ENCODE results near the gene TLE5. TPM values are rescaled to one million over a fixed set of nuclear protein-coding genes. Genes with fewer than 3 reads are reported as not detected.

Gene TLE5
- total and polyA plus RNA-seq, 10 of the 15 experiments (the other 5 are each of a cell fraction or from before 2014, with no cell fraction given) = 2.5 to 373 (median 154) TPM

DNA sequence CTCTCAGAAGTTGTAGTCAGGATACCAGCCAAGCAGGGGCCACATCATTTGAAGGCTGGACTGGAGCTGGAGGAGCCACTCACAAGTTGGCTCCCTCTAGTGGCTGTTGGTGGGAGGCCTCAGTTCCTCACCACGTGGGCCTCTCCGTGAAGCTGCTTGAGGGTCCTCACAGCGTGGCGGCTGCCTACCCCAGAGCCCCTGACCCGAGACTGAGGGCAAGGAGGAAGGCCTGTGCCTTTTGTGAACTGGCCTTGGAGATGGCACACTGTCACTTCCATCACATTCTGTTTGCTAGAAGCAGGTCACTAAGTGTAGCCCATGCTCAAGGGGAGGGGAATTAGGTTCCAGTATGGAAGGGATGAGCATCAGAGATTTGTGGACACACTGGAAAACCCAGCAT is 46.5 kb upstream of the TLE5 start (continued):
- TF ChIP-seq, protein P1, sequence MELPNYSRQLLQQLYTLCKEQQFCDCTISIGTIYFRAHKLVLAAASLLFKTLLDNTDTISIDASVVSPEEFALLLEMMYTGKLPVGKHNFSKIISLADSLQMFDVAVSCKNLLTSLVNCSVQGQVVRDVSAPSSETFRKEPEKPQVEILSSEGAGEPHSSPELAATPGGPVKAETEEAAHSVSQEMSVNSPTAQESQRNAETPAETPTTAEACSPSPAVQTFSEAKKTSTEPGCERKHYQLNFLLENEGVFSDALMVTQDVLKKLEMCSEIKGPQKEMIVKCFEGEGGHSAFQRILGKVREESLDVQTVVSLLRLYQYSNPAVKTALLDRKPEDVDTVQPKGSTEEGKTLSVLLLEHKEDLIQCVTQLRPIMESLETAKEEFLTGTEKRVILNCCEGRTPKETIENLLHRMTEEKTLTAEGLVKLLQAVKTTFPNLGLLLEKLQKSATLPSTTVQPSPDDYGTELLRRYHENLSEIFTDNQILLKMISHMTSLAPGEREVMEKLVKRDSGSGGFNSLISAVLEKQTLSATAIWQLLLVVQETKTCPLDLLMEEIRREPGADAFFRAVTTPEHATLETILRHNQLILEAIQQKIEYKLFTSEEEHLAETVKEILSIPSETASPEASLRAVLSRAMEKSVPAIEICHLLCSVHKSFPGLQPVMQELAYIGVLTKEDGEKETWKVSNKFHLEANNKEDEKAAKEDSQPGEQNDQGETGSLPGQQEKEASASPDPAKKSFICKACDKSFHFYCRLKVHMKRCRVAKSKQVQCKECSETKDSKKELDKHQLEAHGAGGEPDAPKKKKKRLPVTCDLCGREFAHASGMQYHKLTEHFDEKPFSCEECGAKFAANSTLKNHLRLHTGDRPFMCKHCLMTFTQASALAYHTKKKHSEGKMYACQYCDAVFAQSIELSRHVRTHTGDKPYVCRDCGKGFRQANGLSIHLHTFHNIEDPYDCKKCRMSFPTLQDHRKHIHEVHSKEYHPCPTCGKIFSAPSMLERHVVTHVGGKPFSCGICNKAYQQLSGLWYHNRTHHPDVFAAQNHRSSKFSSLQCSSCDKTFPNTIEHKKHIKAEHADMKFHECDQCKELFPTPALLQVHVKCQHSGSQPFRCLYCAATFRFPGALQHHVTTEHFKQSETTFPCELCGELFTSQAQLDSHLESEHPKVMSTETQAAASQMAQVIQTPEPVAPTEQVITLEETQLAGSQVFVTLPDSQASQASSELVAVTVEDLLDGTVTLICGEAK (IDR thresholded peaks at IDR 0.05; ENCODE audit: borderline replicate concordance) = no peak
- TF ChIP-seq, protein P2, sequence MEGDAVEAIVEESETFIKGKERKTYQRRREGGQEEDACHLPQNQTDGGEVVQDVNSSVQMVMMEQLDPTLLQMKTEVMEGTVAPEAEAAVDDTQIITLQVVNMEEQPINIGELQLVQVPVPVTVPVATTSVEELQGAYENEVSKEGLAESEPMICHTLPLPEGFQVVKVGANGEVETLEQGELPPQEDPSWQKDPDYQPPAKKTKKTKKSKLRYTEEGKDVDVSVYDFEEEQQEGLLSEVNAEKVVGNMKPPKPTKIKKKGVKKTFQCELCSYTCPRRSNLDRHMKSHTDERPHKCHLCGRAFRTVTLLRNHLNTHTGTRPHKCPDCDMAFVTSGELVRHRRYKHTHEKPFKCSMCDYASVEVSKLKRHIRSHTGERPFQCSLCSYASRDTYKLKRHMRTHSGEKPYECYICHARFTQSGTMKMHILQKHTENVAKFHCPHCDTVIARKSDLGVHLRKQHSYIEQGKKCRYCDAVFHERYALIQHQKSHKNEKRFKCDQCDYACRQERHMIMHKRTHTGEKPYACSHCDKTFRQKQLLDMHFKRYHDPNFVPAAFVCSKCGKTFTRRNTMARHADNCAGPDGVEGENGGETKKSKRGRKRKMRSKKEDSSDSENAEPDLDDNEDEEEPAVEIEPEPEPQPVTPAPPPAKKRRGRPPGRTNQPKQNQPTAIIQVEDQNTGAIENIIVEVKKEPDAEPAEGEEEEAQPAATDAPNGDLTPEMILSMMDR (IDR thresholded peaks at IDR 0.05 in 2 of 3, conservative IDR thresholded peaks at IDR 0.05 in 1 of 3; ENCODE audit: control insufficient read depth in 2 of 3, extremely low read depth in 1 of 3, insufficient read depth in 1 of 3, low read depth in 3 of 3, low read length in 3 of 3) = peak; percentile 79 to 93 (median 88)
- TF ChIP-seq KAT2A (conservative IDR thresholded peaks at IDR 0.05; ENCODE audit: control insufficient read depth, low read depth, low read length) (no peak), NFIC (IDR thresholded peaks at IDR 0.05; ENCODE audit: low read depth, low read length) (no peak), SIX5 (IDR thresholded peaks at IDR 0.05; ENCODE audit: low read depth, low read length, severe bottlenecking) (no peak), CEBPB (IDR thresholded peaks at IDR 0.05; ENCODE audit: borderline replicate concordance in 1 of 2, low read depth in 2 of 2, low read length in 2 of 2) (no peak), CHD1 (IDR thresholded peaks at IDR 0.05; ENCODE audit: low read depth, low read length) (no peak), YY1 (IDR thresholded peaks at IDR 0.05; ENCODE audit: low read depth, low read length) (peak; percentile 57; the same call in 1 of the 2 replicates), HDGF (IDR thresholded peaks at IDR 0.05) (no peak), RB1 (IDR thresholded peaks at IDR 0.05; ENCODE audit: borderline replicate concordance) (no peak)
- TF ChIP-seq, protein P3, sequence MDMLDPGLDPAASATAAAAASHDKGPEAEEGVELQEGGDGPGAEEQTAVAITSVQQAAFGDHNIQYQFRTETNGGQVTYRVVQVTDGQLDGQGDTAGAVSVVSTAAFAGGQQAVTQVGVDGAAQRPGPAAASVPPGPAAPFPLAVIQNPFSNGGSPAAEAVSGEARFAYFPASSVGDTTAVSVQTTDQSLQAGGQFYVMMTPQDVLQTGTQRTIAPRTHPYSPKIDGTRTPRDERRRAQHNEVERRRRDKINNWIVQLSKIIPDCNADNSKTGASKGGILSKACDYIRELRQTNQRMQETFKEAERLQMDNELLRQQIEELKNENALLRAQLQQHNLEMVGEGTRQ (IDR thresholded peaks at IDR 0.05; ENCODE audit: borderline replicate concordance, low read depth, low read length) = peak; percentile 46
- TF ChIP-seq, protein P4, sequence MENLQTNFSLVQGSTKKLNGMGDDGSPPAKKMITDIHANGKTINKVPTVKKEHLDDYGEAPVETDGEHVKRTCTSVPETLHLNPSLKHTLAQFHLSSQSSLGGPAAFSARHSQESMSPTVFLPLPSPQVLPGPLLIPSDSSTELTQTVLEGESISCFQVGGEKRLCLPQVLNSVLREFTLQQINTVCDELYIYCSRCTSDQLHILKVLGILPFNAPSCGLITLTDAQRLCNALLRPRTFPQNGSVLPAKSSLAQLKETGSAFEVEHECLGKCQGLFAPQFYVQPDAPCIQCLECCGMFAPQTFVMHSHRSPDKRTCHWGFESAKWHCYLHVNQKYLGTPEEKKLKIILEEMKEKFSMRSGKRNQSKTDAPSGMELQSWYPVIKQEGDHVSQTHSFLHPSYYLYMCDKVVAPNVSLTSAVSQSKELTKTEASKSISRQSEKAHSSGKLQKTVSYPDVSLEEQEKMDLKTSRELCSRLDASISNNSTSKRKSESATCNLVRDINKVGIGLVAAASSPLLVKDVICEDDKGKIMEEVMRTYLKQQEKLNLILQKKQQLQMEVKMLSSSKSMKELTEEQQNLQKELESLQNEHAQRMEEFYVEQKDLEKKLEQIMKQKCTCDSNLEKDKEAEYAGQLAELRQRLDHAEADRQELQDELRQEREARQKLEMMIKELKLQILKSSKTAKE (IDR thresholded peaks at IDR 0.05; ENCODE audit: low read depth, poor library complexity, severe bottlenecking) = no peak
- TF ChIP-seq, protein P5, sequence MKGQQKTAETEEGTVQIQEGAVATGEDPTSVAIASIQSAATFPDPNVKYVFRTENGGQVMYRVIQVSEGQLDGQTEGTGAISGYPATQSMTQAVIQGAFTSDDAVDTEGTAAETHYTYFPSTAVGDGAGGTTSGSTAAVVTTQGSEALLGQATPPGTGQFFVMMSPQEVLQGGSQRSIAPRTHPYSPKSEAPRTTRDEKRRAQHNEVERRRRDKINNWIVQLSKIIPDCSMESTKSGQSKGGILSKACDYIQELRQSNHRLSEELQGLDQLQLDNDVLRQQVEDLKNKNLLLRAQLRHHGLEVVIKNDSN (IDR thresholded peaks at IDR 0.05; ENCODE audit: borderline replicate concordance, extremely low read length, insufficient read depth, low read depth, low read length) = peak; percentile 66

Data from GM12878 (cell line).